Measurements from ENCODE around the gene SUPV3L1. TPM values are rescaled to one million over a fixed set of nuclear protein-coding genes. Genes with fewer than 3 reads are reported as not detected.
"Not testable (repeated sequence)": the region's sequence is repeated elsewhere in the genome, so short reads cannot be mapped to it uniquely, and the experiment has no call there.

The SUPV3L1 gene
- total RNA-seq, 4 donors from 2014 or later: 18.5 to 35.0 (median 30.6) TPM

DNA sequence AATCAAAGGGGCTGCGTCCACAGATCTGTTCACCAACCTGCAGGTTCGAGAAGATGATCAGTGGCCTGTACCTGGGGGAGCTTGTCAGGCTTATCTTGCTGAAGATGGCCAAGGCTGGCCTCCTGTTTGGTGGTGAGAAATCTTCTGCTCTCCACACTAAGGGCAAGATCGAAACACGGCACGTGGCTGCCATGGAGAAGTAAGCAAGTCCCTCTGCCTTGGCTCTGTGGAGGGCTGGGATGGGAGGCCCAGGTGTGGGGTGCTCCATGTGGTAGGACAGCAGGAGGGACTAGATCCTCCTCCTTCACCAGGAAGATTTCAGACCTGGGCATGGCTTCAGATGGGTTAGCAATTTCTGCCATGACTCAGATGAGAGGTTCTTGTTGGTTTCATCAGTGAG lies 66.0 kb downstream of the SUPV3L1 start:
- Histone ChIP-seq H3K27me3 (no peaks in the 10 kb centered on the region), H3K4me3 (no peak overlapping the region), H3K27ac (no peak overlapping the region), H3K9me3 (no peaks in the 10 kb centered on the region), H3K36me3 (no peaks in the 10 kb centered on the region), H3K4me1 (no peaks in the 10 kb centered on the region)
- no peak for TF ChIP-seq POLR2A (IDR thresholded peaks at IDR 0.05)
- TF ChIP-seq, protein P1, sequence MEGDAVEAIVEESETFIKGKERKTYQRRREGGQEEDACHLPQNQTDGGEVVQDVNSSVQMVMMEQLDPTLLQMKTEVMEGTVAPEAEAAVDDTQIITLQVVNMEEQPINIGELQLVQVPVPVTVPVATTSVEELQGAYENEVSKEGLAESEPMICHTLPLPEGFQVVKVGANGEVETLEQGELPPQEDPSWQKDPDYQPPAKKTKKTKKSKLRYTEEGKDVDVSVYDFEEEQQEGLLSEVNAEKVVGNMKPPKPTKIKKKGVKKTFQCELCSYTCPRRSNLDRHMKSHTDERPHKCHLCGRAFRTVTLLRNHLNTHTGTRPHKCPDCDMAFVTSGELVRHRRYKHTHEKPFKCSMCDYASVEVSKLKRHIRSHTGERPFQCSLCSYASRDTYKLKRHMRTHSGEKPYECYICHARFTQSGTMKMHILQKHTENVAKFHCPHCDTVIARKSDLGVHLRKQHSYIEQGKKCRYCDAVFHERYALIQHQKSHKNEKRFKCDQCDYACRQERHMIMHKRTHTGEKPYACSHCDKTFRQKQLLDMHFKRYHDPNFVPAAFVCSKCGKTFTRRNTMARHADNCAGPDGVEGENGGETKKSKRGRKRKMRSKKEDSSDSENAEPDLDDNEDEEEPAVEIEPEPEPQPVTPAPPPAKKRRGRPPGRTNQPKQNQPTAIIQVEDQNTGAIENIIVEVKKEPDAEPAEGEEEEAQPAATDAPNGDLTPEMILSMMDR (IDR thresholded peaks at IDR 0.05): no peak
- intact Hi-C loops (cut with DNase I; ENCODE audit: low total_unique reads): no loop called here
- no peak for DNase-seq

DNA sequence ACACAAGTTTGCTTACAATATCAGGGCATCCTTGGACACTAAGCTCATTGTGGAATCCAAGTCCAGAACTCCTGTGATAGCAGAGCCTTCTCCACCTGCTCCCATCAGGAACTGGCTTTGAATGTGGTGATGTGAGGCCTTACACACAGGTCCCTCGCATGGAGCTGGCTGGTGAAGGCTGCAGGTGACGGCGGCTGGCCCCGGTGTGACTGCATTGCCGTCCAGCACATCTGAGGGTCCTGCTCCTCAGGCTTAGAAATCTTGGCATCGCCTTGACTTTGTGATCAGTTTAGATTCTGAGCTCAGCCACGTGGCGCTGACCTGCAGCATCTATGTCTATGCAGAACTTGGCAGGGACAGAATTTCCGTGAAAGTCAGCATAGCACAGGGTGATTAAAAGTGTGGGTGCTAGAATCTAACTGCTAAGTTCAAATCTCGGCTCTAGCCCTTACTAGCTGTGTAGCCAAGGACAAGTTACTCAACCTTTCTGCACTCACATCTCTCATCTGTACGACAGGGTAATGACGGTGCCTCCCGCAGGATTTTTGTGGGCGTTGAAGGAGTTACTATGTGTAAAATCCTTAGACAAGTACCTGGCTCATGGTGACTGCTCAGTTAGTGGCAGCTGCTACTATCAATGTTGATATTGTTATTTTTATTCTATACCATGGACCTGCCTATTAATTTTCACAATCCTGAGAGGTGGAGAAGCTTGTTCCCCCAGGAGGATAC lies 66.7 kb downstream of the SUPV3L1 start:
- no peak for DNase-seq
- Histone ChIP-seq H3K9me3 (no peaks in the 10 kb centered on the region), H3K27ac (no peak overlapping the region), H3K4me1 (no peaks in the 10 kb centered on the region), H3K36me3 (no peaks in the 10 kb centered on the region), H3K27me3 (no peaks in the 10 kb centered on the region), H3K4me3 (no peak overlapping the region)
- intact Hi-C loops (cut with DNase I; ENCODE audit: low total_unique reads): no loop called here
- TF ChIP-seq POLR2A (IDR thresholded peaks at IDR 0.05): no peak
- TF ChIP-seq, protein P1 (IDR thresholded peaks at IDR 0.05): no peak

DNA sequence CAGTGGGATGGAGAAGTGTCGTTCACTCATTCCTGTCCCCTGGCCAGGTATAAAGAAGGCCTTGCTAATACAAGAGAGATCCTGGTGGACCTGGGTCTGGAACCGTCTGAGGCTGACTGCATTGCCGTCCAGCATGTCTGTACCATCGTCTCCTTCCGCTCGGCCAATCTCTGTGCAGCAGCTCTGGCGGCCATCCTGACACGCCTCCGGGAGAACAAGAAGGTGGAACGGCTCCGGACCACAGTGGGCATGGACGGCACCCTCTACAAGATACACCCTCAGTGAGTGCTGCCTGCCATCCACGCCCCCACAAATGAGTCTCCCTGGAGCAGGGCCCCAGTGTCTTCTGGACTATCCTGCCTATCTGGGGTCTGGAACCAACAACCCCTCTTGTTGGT lies 67.3 kb downstream of the SUPV3L1 start:
- no peaks in the 10 kb centered on the region for H3K36me3 ChIP-seq
- no peak overlapping the region for H3K4me3 ChIP-seq
- DNase-seq: no peak
- intact Hi-C loops (cut with DNase I; ENCODE audit: low total_unique reads): no loop called here
- H3K27ac ChIP-seq: no peak overlapping the region
- no peaks in the 10 kb centered on the region for H3K27me3 ChIP-seq
- TF ChIP-seq, protein P1 (IDR thresholded peaks at IDR 0.05): no peak
- no peak for TF ChIP-seq POLR2A (IDR thresholded peaks at IDR 0.05)
- no peaks in the 10 kb centered on the region for H3K4me1 ChIP-seq
- no peaks in the 10 kb centered on the region for H3K9me3 ChIP-seq

DNA sequence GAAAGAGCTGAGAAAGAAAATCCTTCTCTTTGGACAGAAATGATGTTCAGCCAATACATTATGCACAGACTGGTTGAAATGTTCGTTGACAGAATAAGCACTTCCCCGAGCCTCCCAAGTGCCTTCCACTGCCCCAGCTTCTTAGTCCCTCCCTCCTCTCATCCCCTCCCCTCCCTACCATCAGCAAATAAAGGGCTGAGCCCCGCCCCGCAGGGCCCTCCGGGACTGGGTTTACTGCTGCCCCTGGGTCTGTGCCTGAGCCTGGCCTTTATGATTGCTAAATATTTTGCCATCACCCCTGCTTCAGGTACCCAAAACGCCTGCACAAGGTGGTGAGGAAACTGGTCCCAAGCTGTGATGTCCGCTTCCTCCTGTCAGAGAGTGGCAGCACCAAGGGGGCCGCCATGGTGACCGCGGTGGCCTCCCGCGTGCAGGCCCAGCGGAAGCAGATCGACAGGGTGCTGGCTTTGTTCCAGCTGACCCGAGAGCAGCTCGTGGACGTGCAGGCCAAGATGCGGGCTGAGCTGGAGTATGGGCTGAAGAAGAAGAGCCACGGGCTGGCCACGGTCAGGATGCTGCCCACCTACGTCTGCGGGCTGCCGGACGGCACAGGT lies 68.2 kb downstream of the SUPV3L1 start:
- Histone ChIP-seq H3K9me3 (no peaks in the 10 kb centered on the region), H3K27me3 (no peaks in the 10 kb centered on the region), H3K4me1 (no peaks in the 10 kb centered on the region), H3K36me3 (no peaks in the 10 kb centered on the region), H3K4me3 (no peak overlapping the region), H3K27ac (no peak overlapping the region)
- TF ChIP-seq POLR2A (IDR thresholded peaks at IDR 0.05): no peak
- TF ChIP-seq, protein P1 (IDR thresholded peaks at IDR 0.05): no peak
- intact Hi-C loops (cut with DNase I; ENCODE audit: low total_unique reads): no loop called here
- DNase-seq: no peak

DNA sequence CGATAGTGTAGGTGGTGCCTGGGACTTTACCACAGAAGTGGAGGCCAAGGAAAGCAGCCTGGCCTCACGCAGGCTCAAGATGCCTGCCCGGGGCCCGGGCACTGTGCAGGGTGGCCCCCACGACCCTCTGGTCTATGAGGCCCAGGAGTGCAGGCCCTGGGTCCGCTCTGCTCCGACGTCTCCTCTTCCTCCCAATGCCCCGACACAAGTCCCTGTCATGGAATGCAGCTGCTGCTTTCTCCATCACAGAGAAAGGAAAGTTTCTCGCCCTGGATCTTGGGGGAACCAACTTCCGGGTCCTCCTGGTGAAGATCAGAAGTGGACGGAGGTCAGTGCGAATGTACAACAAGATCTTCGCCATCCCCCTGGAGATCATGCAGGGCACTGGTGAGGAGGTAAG lies 70.0 kb downstream of the SUPV3L1 start:
- intact Hi-C loops (cut with DNase I; ENCODE audit: low total_unique reads): no loop called here
- DNase-seq: no peak
- no peaks in the 10 kb centered on the region for H3K27me3 ChIP-seq
- no peak overlapping the region for H3K4me3 ChIP-seq
- H3K4me1 ChIP-seq: no peaks in the 10 kb centered on the region
- H3K9me3 ChIP-seq: no peaks in the 10 kb centered on the region
- H3K36me3 ChIP-seq: no peaks in the 10 kb centered on the region
- TF ChIP-seq, protein P1 (IDR thresholded peaks at IDR 0.05): no peak
- no peak for TF ChIP-seq POLR2A (IDR thresholded peaks at IDR 0.05)
- H3K27ac ChIP-seq: no peak overlapping the region

DNA sequence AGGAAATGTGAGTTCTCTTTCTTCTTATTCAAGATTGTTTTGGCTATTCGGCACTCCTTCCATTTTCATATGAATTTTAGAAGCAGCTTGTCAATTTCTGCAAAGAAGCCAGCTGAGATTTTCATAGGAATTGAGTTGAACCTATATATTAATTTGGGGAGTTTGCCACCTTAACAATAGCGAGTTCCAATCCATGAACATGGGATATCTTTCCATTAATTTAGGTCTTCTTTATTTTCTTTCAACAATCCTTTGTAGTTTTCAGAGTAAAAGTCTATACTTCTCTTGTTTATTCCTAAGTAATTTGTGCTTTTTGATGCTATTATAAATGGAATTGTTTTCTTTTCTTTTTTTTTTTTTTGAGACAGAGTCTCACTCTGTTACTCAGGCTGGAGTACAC lies 71.4 kb downstream of the SUPV3L1 start:
- H3K9me3 ChIP-seq; intact Hi-C loops (cut with DNase I; ENCODE audit: low total_unique reads); DNase-seq; H3K27ac ChIP-seq; H3K27me3 ChIP-seq; H3K36me3 ChIP-seq; H3K4me3 ChIP-seq; H3K4me1 ChIP-seq: not testable (repeated sequence)

All from uterus (tissue), 4 donors.